A673 (cell line): Measurements from ENCODE around the gene SH3TC1.

Experiments
- CTCF ChIP-seq: fragments of 300-800, 200-600 bp; sonication (generic); conservative IDR thresholded peaks from 2 replicates; pipeline ENCODE4 v1.5.1; 2017; ENCODE audit warnings: low read depth, mild to moderate bottlenecking, antibody characterized with exemption, low read length, moderate library complexity, mixed read lengths
- EZH2 ChIP-seq: fragments of 200-600 bp; sonication (generic); IDR thresholded peaks from 2 replicates; pipeline ENCODE4 v1.6.1; 2017; ENCODE audit warnings: borderline replicate concordance, low read depth, mild to moderate bottlenecking, mixed read lengths, antibody characterized with exemption, low read length; ENCODE audit not compliant: poor library complexity, severe bottlenecking

- TF ChIP-seq EZH2 (no peak), CTCF (no peak)
Observed at GRCh38 chr4:8214136-8214535, 15.0 kb downstream of the SH3TC1 start.
